Stimulated activated CD4-positive, alpha-beta T cell treated with anti-CD3 and anti-CD28 coated beads, Interleukin-15, amount 100 ng/mL, for 48 hours (primary cell): ENCODE measurements around the gene CHD6.

Experiments used
- DNase-seq, 2 donors: peaks; one replicate each; pipeline ENCODE4 v3.0.0-alpha.2; 2020; ENCODE audit warnings: low read depth in 2 of 2

Gene CHD6

GRCh38 chr20:41398408-41398807 lies 219.8 kb downstream of the CHD6 start:
- DNase-seq = no peak

GRCh38 chr20:41395667-41396664 lies 222.2 kb downstream of the CHD6 start:
- no peak for DNase-seq

GRCh38 chr20:41394931-41395666 lies 223.1 kb downstream of the CHD6 start:
- no peak for DNase-seq

GRCh38 chr20:41394081-41394480 lies 224.1 kb downstream of the CHD6 start:
- no peak for DNase-seq

GRCh38 chr20:41393705-41394066 lies 224.5 kb downstream of the CHD6 start:
- DNase-seq = no peak

GRCh38 chr20:41392871-41393704 lies 225.1 kb downstream of the CHD6 start:
- no peak for DNase-seq

GRCh38 chr20:41392295-41392694 lies 225.9 kb downstream of the CHD6 start:
- DNase-seq = no peak

- no peak for DNase-seq
These were observed 226.6 kb downstream of the CHD6 start for GRCh38 chr20:41391587-41392001.

GRCh38 chr20:41390889-41391288 lies 227.3 kb downstream of the CHD6 start:
- DNase-seq = no peak

- no peak for DNase-seq
These were observed 230.7 kb downstream of the CHD6 start for GRCh38 chr20:41387444-41387851.

- DNase-seq = no peak
These were observed 231.4 kb downstream of the CHD6 start for GRCh38 chr20:41386502-41387427.

- no peak for DNase-seq
These were observed 235.3 kb downstream of the CHD6 start for GRCh38 chr20:41382791-41383305.

- DNase-seq = no peak
These were observed 237.5 kb downstream of the CHD6 start for GRCh38 chr20:41380551-41381193.

- no peak for DNase-seq
These were observed 238.6 kb downstream of the CHD6 start for GRCh38 chr20:41379551-41379950.

- DNase-seq = no peak
These were observed 240.9 kb downstream of the CHD6 start for GRCh38 chr20:41377275-41377674.

- no peak for DNase-seq
These were observed 241.8 kb downstream of the CHD6 start for GRCh38 chr20:41376349-41376748.

- no peak for DNase-seq
These were observed 242.3 kb downstream of the CHD6 start for GRCh38 chr20:41375846-41376245.

GRCh38 chr20:41373931-41374920 lies 244.0 kb downstream of the CHD6 start:
- DNase-seq = no peak

GRCh38 chr20:41373251-41373783 lies 244.9 kb downstream of the CHD6 start:
- no peak for DNase-seq
